K562 (cell line): ENCODE data around the gene ETS2. TPM values are rescaled to one million over a fixed set of nuclear protein-coding genes. Genes with fewer than 3 reads are reported as not detected.

Source experiments
- ATAC-seq: fragments of 200-7000 bp; cut with Tn5 transposase; 3 replicates; pipeline ENCODE4 v1.9.1; 2020; ENCODE audit warnings: moderate library complexity
- BruUV-seq: library from RNA; stranded (reverse); fragments of 400-500 nt; replicated peaks from 2 replicates; lab custom pipeline; 2021; lab: Mats Ljungman, UMichigan
- CTCF ChIA-PET: fragments of 300-600 bp; formaldehyde crosslinking; extraction: SDS; loops from one replicate; lab custom pipeline; 2021; ENCODE audit warnings: low intra/inter-chr PET ratio; lab: Yijun Ruan, JAX
- POLR2A ChIA-PET: fragments of 300-600, 350-650 bp; sonication (Branson Sonifier 250); formaldehyde crosslinking; extraction: SDS; loops from one replicate; lab custom pipeline; 2021; ENCODE audit warnings: antibody characterized with exemption, inconsistent platforms; lab: Yijun Ruan, JAX
- DNase-seq, 4 experiments: peaks; one replicate each; pipeline versions ENCODE4 v3.0.0 to v3.0.0-alpha.2; 2011 to 2018; ENCODE audit warnings: low spot score in 3 of 4, mixed read lengths in 3 of 4; ENCODE audit errors: extremely low read depth in 1 of 4
- FAIRE-seq: peaks from 2 replicates; lab custom pipeline; 2011; peaks lifted over from hg19 to GRCh38; lab: Jason Lieb, UNC
- H2AFZ ChIP-seq: 2 replicates; pipeline ENCODE4 v1.6.0; 2011; ENCODE audit warnings: low read depth, low read length, control low read depth, inconsistent platforms
- H3K27ac ChIP-seq: fragments of 200-600 bp; 3 replicates; pipeline ENCODE4 v1.8.0; 2011; ENCODE audit warnings: low read depth, mild to moderate bottlenecking, control low read depth, inconsistent platforms, low read length, moderate library complexity, mixed read lengths; ENCODE audit errors: extremely low read depth
- H3K27me3 ChIP-seq, 2 experiments: fragments of 300-600 bp in 1 of 2; 2 replicates in 1 of 2; 3 replicates in 1 of 2; pipeline versions ENCODE4 v1.6.0 to v1.8.0; 2011; ENCODE audit warnings: inconsistent platforms in 2 of 2, low read length in 2 of 2, mild to moderate bottlenecking in 1 of 2, mixed read lengths in 1 of 2, moderate library complexity in 1 of 2; ENCODE audit not compliant: control insufficient read depth in 2 of 2, insufficient read depth in 2 of 2
- H3K36me3 ChIP-seq: fragments of 300-600 bp; 3 replicates; pipeline ENCODE4 v1.8.0; 2011; ENCODE audit warnings: mild to moderate bottlenecking, low read length, inconsistent platforms; ENCODE audit not compliant: control insufficient read depth, insufficient read depth
- H3K4me1 ChIP-seq, 2 experiments: fragments of 200-600 bp in 1 of 2; replicated peaks in 1 of 2; 2 replicates in 1 of 2; 3 replicates in 1 of 2; pipeline versions ENCODE4 v1.5.1 to v1.8.0; 2011; ENCODE audit warnings: inconsistent platforms in 2 of 2, low read length in 2 of 2, mild to moderate bottlenecking in 1 of 2, mixed read lengths in 1 of 2, moderate library complexity in 1 of 2; ENCODE audit not compliant: control insufficient read depth in 2 of 2, insufficient read depth in 2 of 2
- H3K4me2 ChIP-seq: 2 replicates; pipeline ENCODE4 v1.6.1; 2011; ENCODE audit warnings: low read length, control low read depth, inconsistent platforms, mixed read lengths; ENCODE audit not compliant: insufficient read depth
- H3K4me3 ChIP-seq: fragments of 200-600 bp; sonication (generic), shearing (Covaris generic); 2 replicates; pipeline ENCODE4 v1.5.1; 2016; ENCODE audit warnings: control low read depth, inconsistent platforms
- H3K79me2 ChIP-seq: fragments of 200-600 bp; 3 replicates; pipeline ENCODE4 v1.8.0; 2011; ENCODE audit warnings: low read length, inconsistent platforms; ENCODE audit not compliant: control insufficient read depth, insufficient read depth
- H3K9ac ChIP-seq, 2 experiments: 2 replicates each; pipeline versions ENCODE4 v1.6.0 to v1.6.1; 2011; ENCODE audit warnings: low read depth in 2 of 2, low read length in 2 of 2, control low read depth in 1 of 2, inconsistent platforms in 1 of 2, mild to moderate bottlenecking in 1 of 2, mixed read lengths in 1 of 2; ENCODE audit not compliant: insufficient read depth in 1 of 2
- H3K9me1 ChIP-seq: one replicate; pipeline ENCODE4 v1.6.0; 2011; ENCODE audit warnings: inconsistent platforms, mild to moderate bottlenecking, low read length, moderate library complexity; ENCODE audit not compliant: control insufficient read depth, insufficient read depth
- H3K9me3 ChIP-seq: replicated peaks from 2 replicates; pipeline ENCODE4 v1.5.1; 2011; ENCODE audit warnings: low read depth, low read length, inconsistent platforms; ENCODE audit not compliant: control insufficient read depth, insufficient read depth
- H4K20me1 ChIP-seq: replicated peaks from 2 replicates; pipeline ENCODE4 v1.6.1; 2011; ENCODE audit warnings: low read length, inconsistent platforms, mixed read lengths; ENCODE audit not compliant: control insufficient read depth, insufficient read depth
- CEBPG ChIP-seq, 3 experiments: fragments of 200-800 bp in 1 of 3; sonication (Bioruptor generic) in 1 of 3; sonication (generic) in 1 of 3; formaldehyde crosslinking in 1 of 3; IDR thresholded peaks in 2 of 3; conservative IDR thresholded peaks in 1 of 3; 2 replicates each; pipeline versions ENCODE4 v1.6.1 to v1.8.0; 2016 to 2022; ENCODE audit warnings: missing compliant biosample characterization in 2 of 3, missing genetic modification characterization in 2 of 3, mild to moderate bottlenecking in 1 of 3, missing genetic modification reagents in 1 of 3
- CREB1 ChIP-seq, 2 experiments: sonication (generic) in 1 of 2; formaldehyde crosslinking in 1 of 2; IDR thresholded peaks; 2 replicates each; pipeline versions ENCODE4 v1.6.1 to v1.8.0; 2012 to 2022; ENCODE audit warnings: inconsistent platforms in 1 of 2, mild to moderate bottlenecking in 1 of 2, missing genetic modification reagents in 1 of 2, moderate library complexity in 1 of 2
- MGA ChIP-seq: fragments of 450-650 bp; IDR thresholded peaks from 2 replicates; pipeline ENCODE4 v1.6.1; 2016; ENCODE audit warnings: mild to moderate bottlenecking, moderate library complexity
- RAD21 ChIP-seq, 2 experiments: fragments of 250-450 bp in 1 of 2; fragments of 450-650 bp in 1 of 2; sonication (Bioruptor Pico) in 1 of 2; formaldehyde crosslinking in 1 of 2; IDR thresholded peaks in 1 of 2; conservative IDR thresholded peaks in 1 of 2; 2 replicates each; pipeline versions ENCODE4 v1.4.0 to v1.8.0; 2020 to 2022; ENCODE audit warnings: mild to moderate bottlenecking in 2 of 2, moderate library complexity in 1 of 2
- ZNF764 ChIP-seq: fragments of 250-450 bp; sonication (Bioruptor Pico); IDR thresholded peaks from 2 replicates; pipeline ENCODE4 v1.4.0; 2020; ENCODE audit warnings: low read depth, mild to moderate bottlenecking, moderate library complexity
- WGBS: fragments of 100-300 bp; shearing (Covaris generic); methylation state at CpG from one replicate; pipeline ENCODE4 v1.1.6; 2016; ENCODE audit warnings: low coverage, mixed read lengths; ENCODE audit not compliant: insufficient coverage; ENCODE audit errors: missing lambda C conversion rate; 5-methylcytosine and 5-hydroxymethylcytosine counted together
- in situ Hi-C: fragments of 300-500 bp; cut with MboI; formaldehyde crosslinking; loops from 4 replicates; pipeline ENCODE4 v1.15.0; 2018; ENCODE audit warnings: inconsistent platforms, mixed read lengths
- intact Hi-C: fragments of 100-400 bp; cut with micrococcal nuclease; formaldehyde crosslinking; loops from 2 replicates; pipeline ENCODE4 v1.14.2; 2022
- polyA plus RNA-seq, 8 experiments: library from polyadenylated mRNA; depleted of rRNA in 4 of 8; stranded (reverse) in 5 of 8; unstranded in 3 of 8; fragments of >200 nt; fragmentation: Nextera tagmentation in 2 of 8; fragmentation: Illumina TruSeq in 1 of 8; extraction: Ambion mirVana in 2 of 8; extraction: Trizol in 1 of 8; gene quantifications; 2 replicates each; pipeline versions ENCODE4 v1.2.1 to v1.2.3, GENCODE V29; 2011 to 2014; ENCODE audit warnings: inconsistent platforms in 1 of 8, missing spikeins in 1 of 8
- total RNA-seq, 7 experiments: library from RNA; depleted of rRNA in 6 of 7; stranded (reverse); fragments of >200 nt in 6 of 7; fragmentation: Illumina TruSeq in 2 of 7; extraction: Trizol in 2 of 7; gene quantifications; 2 replicates each; pipeline versions ENCODE4 v1.2.1 to v1.2.3, GENCODE V29; 2011 to 2021; ENCODE audit warnings: low replicate concordance in 1 of 7
- TF ChIP-seq, protein P1 (sequence below), 3 experiments: IDR thresholded peaks in 2 of 3; conservative IDR thresholded peaks in 1 of 3; 2 replicates each; pipeline ENCODE4 v1.5.1; 2011 to 2012; ENCODE audit warnings: low read length in 3 of 3, mild to moderate bottlenecking in 3 of 3, control low read depth in 2 of 3, improper control_type of control experiment in 1 of 3, inconsistent platforms in 1 of 3, low read depth in 1 of 3, mixed read lengths in 1 of 3, moderate library complexity in 1 of 3; ENCODE audit not compliant: insufficient read depth in 2 of 3

ETS2 gene
- total and polyA plus RNA-seq, 9 of the 15 experiments (the other 6 are each of a cell fraction or from before 2014, with no cell fraction given): 1.7 to 24.4 (median 12.2) TPM

DNA sequence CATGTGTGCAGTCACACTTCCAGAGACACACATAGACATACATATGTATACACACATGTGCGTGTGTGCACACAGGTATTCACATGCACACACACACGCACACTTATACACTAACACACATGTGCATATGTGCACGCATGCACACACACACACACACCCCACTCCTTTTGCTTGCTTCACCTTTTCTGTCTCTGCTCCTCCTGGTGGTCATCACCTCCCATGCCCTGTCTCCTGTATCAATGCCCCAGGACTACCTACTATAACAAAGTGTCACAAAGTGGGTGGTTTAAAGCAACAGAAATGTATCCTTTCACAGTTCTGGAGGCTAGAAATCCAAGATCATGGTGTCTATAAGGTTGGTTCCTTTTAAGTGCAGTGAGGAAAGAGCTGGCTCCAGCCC, 27.4 kb downstream of the ETS2 start:
- Histone ChIP-seq H3K4me2 (no peak overlapping the region; the same call in 1 of the 2 replicates), H4K20me1 (no peaks in the 10 kb centered on the region), H3K79me2 (no peaks in the 10 kb centered on the region), H3K4me3 (no peak overlapping the region), H3K36me3 (no peaks in the 10 kb centered on the region), H3K9me1 (no peaks in the 10 kb centered on the region), H3K27ac (no peak overlapping the region), H2AFZ (peak overlapping the region; percentile 30; the same call in 1 of the 2 replicates), H3K9me3 (no peaks in the 10 kb centered on the region), H3K9ac (no peak overlapping the region), H3K27me3 (no peaks in the 10 kb centered on the region), H3K4me1 (peaks cover 2 to 29% of the 10 kb centered on the region in 2 experiments; a peak in 4 of 5 replicates)
- no peak for FAIRE-seq
- ChIA-PET CTCF (no interaction called here), POLR2A (interaction anchor here (1.3 to 2.1 kb wide), 2 partner anchors 20 to 26 kb away, joined by 3 to 14 read pairs; no protein-coding TSS in a partner anchor)
- no TSS peak for BruUV-seq
- in situ Hi-C loops: no loop called here
- WGBS: 41% methylated on average over 3 of the region's 3 CpGs
- no peak for DNase-seq
- intact Hi-C loops: no loop called here
- ATAC-seq: peak; percentile 41; the same call in 2 of the 3 replicates
- TF ChIP-seq ZNF764 (CRISPR knock-in tag) (no peak), CREB1 (IDR thresholded peaks at IDR 0.05) (no peak), CREB1 (CRISPR knock-in tag; IDR thresholded peaks at IDR 0.05) (0 out of 2 replicates have a peak, but pooled peaks have one; percentile 28), MGA (0 out of 2 replicates have a peak, but pooled peaks have one; percentile 12), CEBPG (CRISPR knock-in tag; IDR thresholded peaks at IDR 0.05) (peak; percentile 38; the same call in 1 of the 2 replicates), CEBPG (tag; conservative IDR thresholded peaks at IDR 0.05 in 1 of 2, IDR thresholded peaks at IDR 0.05 in 1 of 2) (no peak), RAD21 (CRISPR knock-in tag; conservative IDR thresholded peaks at IDR 0.05 in 1 of 2, IDR thresholded peaks at IDR 0.05 in 1 of 2) (peak in 1 of 2 experiments; percentile 42; a peak in 2 of 4 replicates)
- TF ChIP-seq, protein P1, sequence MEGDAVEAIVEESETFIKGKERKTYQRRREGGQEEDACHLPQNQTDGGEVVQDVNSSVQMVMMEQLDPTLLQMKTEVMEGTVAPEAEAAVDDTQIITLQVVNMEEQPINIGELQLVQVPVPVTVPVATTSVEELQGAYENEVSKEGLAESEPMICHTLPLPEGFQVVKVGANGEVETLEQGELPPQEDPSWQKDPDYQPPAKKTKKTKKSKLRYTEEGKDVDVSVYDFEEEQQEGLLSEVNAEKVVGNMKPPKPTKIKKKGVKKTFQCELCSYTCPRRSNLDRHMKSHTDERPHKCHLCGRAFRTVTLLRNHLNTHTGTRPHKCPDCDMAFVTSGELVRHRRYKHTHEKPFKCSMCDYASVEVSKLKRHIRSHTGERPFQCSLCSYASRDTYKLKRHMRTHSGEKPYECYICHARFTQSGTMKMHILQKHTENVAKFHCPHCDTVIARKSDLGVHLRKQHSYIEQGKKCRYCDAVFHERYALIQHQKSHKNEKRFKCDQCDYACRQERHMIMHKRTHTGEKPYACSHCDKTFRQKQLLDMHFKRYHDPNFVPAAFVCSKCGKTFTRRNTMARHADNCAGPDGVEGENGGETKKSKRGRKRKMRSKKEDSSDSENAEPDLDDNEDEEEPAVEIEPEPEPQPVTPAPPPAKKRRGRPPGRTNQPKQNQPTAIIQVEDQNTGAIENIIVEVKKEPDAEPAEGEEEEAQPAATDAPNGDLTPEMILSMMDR (IDR thresholded peaks at IDR 0.05 in 2 of 3, conservative IDR thresholded peaks at IDR 0.05 in 1 of 3; ENCODE audit: insufficient read depth in 2 of 3, low read depth in 1 of 3, low read length in 3 of 3): peak; percentile 20 to 54 (median 39); a peak in 4 of 6 replicates
